Endothelial cell of umbilical vein (primary cell): ENCODE results near the gene DHRS2.

Source experiments
- EZH2 ChIP-seq: IDR thresholded peaks from 2 replicates; pipeline ENCODE4 v1.6.1; 2012; ENCODE audit warnings: borderline replicate concordance, low read depth, mild to moderate bottlenecking, moderate library complexity, low read length, inconsistent platforms; ENCODE audit not compliant: severe bottlenecking
- FOS ChIP-seq: IDR thresholded peaks from 2 replicates; pipeline ENCODE4 v1.6.1; 2011; ENCODE audit warnings: mild to moderate bottlenecking, low read length, moderate library complexity, borderline replicate concordance; ENCODE audit not compliant: insufficient read depth
- JUN ChIP-seq: IDR thresholded peaks from 2 replicates; pipeline ENCODE4 v1.6.1; 2011; ENCODE audit warnings: borderline replicate concordance, low read depth; ENCODE audit not compliant: insufficient read length, insufficient read depth
- MAX ChIP-seq: IDR thresholded peaks from 2 replicates; pipeline ENCODE4 v1.6.1; 2011; ENCODE audit not compliant: insufficient read depth, insufficient read length
- MYC ChIP-seq: IDR thresholded peaks from one replicate; pipeline ENCODE4 v1.6.1; 2011; ENCODE audit warnings: mild to moderate bottlenecking, low read depth, low read length
- POLR2A ChIP-seq: IDR thresholded peaks from 2 replicates; pipeline ENCODE4 v1.6.1; 2012; ENCODE audit warnings: low read depth, mild to moderate bottlenecking, control low read depth, low read length
- POLR2AphosphoS5 ChIP-seq: IDR thresholded peaks from 2 replicates; pipeline ENCODE4 v1.6.1; 2012; ENCODE audit warnings: low read depth, mild to moderate bottlenecking, control low read depth, low read length, moderate library complexity; ENCODE audit not compliant: insufficient read depth
- TF ChIP-seq, protein P1 (sequence below), 2 donors: IDR thresholded peaks; 1 replicate in 1 of 2; 2 replicates in 1 of 2; pipeline ENCODE4 v1.5.1; 2011; ENCODE audit warnings: low read length in 2 of 2, mild to moderate bottlenecking in 2 of 2, moderate library complexity in 2 of 2, control low read depth in 1 of 2, inconsistent platforms in 1 of 2, low read depth in 1 of 2; ENCODE audit not compliant: insufficient read depth in 1 of 2; ENCODE audit errors: extremely low read depth in 1 of 2

DNA sequence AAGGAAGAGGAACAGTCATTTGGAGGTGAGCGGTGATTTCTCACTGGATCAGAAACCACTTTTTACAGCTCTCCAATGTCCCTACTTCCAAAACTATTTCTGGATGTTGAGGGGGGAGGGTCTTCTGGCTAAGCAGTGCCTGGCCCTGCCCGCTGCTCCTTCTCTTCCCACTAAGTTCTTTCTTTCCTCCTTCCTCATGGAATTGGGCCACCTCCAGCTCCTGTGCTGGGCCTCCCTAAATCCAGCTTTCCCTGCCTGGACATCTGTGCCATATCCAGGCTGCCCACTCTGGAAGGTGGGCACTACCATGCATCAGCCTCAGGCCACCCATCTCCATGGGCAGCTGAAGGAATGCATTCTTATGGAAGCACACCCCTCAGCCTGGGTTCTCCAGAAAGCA lies 11.5 kb downstream of the DHRS2 start:
- TF ChIP-seq POLR2A: no peak
- TF ChIP-seq, protein P1, sequence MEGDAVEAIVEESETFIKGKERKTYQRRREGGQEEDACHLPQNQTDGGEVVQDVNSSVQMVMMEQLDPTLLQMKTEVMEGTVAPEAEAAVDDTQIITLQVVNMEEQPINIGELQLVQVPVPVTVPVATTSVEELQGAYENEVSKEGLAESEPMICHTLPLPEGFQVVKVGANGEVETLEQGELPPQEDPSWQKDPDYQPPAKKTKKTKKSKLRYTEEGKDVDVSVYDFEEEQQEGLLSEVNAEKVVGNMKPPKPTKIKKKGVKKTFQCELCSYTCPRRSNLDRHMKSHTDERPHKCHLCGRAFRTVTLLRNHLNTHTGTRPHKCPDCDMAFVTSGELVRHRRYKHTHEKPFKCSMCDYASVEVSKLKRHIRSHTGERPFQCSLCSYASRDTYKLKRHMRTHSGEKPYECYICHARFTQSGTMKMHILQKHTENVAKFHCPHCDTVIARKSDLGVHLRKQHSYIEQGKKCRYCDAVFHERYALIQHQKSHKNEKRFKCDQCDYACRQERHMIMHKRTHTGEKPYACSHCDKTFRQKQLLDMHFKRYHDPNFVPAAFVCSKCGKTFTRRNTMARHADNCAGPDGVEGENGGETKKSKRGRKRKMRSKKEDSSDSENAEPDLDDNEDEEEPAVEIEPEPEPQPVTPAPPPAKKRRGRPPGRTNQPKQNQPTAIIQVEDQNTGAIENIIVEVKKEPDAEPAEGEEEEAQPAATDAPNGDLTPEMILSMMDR (IDR thresholded peaks at IDR 0.05; ENCODE audit: extremely low read depth in 1 of 2, insufficient read depth in 1 of 2, low read depth in 1 of 2, low read length in 2 of 2): no peak
- no peak for TF ChIP-seq MAX
- TF ChIP-seq POLR2AphosphoS5: no peak
- no peak for TF ChIP-seq FOS
- no peak for TF ChIP-seq EZH2
- TF ChIP-seq JUN: no peak
- TF ChIP-seq MYC: no peak
